Spleen (tissue), 7 donors: ENCODE results near the gene PYCR2.

Source experiments
- CTCF ChIP-seq, 11 experiments: fragments of 200-600 bp in 7 of 11; fragments of 450-650 bp in 4 of 11; sonication (generic) in 4 of 11; IDR thresholded peaks in 8 of 11; conservative IDR thresholded peaks in 3 of 11; 1 replicate in 7 of 11; 2 replicates in 4 of 11; pipeline versions ENCODE4 v1.4.0 to v1.8.0; 2016 to 2021; ENCODE audit warnings: antibody characterized with exemption in 11 of 11, inconsistent platforms in 4 of 11, mild to moderate bottlenecking in 1 of 11
- POLR2A ChIP-seq, 3 donors: fragments of 450-650 bp; IDR thresholded peaks; one replicate each; pipeline ENCODE4 v1.5.1; 2017; ENCODE audit warnings: antibody characterized with exemption in 3 of 3, mild to moderate bottlenecking in 1 of 3
- POLR2AphosphoS5 ChIP-seq, 3 donors: sonication (generic); formaldehyde crosslinking; IDR thresholded peaks; one replicate each; pipeline ENCODE4 v1.5.1; 2017; ENCODE audit warnings: antibody characterized with exemption in 3 of 3
- donor health status: DM: no; HTN: no; CAD: no; lungs with moderate emphysema.
- donor health status: DM: no; HTN: no; CAD: no.
- donor health status: DM: no; HTN: no; CAD: no.

GRCh38 chr1:225944387-225944786 is 20.3 kb upstream of the PYCR2 start:
- TF ChIP-seq POLR2A (IDR thresholded peaks at IDR 0.05) (no peak), CTCF (IDR thresholded peaks at IDR 0.05 in 8 of 11, conservative IDR thresholded peaks at IDR 0.05 in 3 of 11) (no peak), POLR2AphosphoS5 (IDR thresholded peaks at IDR 0.05) (no peak)
